GM12891 (cell line): Measurements from ENCODE around the gene USP7.

ENCODE experiments used
- DNase-seq: peaks from one replicate; pipeline ENCODE4 v3.0.0; 2011; ENCODE audit warnings: low spot score; ENCODE audit not compliant: insufficient read length
- FAIRE-seq: peaks from 2 replicates; lab custom pipeline; 2011; peaks lifted over from hg19 to GRCh38; lab: Jason Lieb, UNC
- PAX5 ChIP-seq: IDR thresholded peaks from 2 replicates; pipeline ENCODE4 v1.6.1; 2011; ENCODE audit warnings: low read length, moderate library complexity, mild to moderate bottlenecking; ENCODE audit not compliant: insufficient read depth, severe bottlenecking
- POLR2A ChIP-seq: IDR thresholded peaks from 2 replicates; pipeline ENCODE4 v1.6.1; 2011; ENCODE audit warnings: low read depth, low read length, control low read depth
- POLR2AphosphoS5 ChIP-seq: IDR thresholded peaks from 2 replicates; pipeline ENCODE4 v1.6.1; 2011; ENCODE audit warnings: low read depth, low read length, control low read depth
- POU2F2 ChIP-seq: IDR thresholded peaks from 2 replicates; pipeline ENCODE4 v1.6.1; 2011; ENCODE audit warnings: low read depth, mild to moderate bottlenecking, control low read depth, low read length, moderate library complexity
- SPI1 ChIP-seq: IDR thresholded peaks from 2 replicates; pipeline ENCODE4 v1.6.1; 2011; ENCODE audit warnings: low read depth, low read length, control low read depth
- TAF1 ChIP-seq: IDR thresholded peaks from 2 replicates; pipeline ENCODE4 v1.6.1; 2011; ENCODE audit warnings: low read depth, low read length, control low read depth

The USP7 gene

DNA sequence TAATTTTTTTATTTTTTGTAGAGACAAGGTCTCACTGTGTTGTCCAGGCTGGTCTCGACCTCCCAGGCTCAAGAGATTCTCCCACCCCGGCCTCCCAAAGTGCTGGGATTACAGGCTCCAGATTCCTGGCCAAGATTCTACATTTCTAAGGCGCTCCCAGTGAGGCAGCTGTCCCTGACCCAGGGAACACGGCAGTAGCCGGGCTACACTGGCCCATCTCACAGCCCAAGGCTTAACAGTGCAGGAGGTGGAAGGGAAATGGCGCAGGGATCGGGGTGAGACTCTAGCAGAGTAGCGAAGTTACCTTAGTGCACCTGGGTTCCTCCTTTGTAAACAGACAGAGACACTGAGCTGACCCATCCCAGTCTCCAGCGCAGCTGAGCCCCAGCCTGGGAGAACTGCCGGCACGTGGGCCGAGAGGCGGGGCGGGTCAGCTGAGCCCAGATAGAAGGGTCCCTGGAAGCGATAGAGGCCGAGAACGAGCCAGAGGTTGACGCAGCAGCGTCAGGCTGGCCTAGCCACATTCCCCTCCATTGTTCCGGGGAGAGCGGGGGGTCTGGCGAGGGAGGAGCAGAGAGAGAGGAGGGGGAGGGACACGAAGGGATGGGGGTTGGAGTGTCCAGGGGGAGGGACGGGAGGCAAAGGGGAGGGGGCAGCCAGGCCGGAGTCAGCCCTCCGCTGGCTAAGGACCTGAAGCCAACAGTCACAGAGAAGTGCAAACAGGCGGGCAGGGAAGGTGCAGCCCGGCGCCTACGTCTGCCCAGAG lies 97.4 kb downstream of the USP7 start:
- no peak for TF ChIP-seq TAF1
- no peak for TF ChIP-seq POLR2A
- no peak for TF ChIP-seq POLR2AphosphoS5
- no peak for TF ChIP-seq POU2F2
- TF ChIP-seq SPI1: no peak
- no peak for TF ChIP-seq PAX5

DNA sequence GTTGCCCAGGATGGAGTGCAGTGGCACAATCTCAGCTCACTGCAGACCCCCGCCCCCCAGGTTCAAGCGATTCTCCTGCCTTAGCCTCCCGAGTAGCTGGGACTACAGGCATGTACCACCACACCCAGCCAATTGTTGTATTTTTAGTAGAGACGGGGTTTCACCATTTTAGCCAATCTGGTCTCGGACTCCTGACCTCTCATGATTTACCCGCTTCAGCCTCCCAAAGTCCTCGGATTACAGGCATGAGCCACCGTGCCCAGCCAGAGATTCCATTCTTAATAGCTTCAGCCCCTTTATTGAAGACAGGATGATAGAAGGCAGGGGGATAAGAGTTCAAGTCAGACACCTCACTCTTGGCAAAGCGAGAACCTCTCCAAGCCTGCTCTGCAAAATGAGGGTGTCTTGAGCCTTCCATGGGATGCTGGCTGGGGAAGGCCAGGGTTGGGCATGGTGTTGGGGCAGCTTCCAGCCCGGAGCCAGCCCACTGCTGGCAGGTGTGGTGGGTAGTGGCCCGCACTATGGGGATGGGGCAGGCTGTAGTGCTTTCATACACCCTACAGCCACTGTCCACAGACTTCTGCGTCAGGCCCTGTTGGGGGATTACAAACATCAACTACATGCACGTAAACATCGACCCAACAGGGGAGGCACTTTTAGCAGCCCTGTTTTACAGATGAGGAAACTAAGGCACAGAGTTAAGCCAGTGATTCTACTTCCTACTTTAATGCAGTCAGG lies 98.4 kb downstream of the USP7 start:
- DNase-seq (no peak), FAIRE-seq (no peak)
- TF ChIP-seq POLR2AphosphoS5 (no peak), PAX5 (no peak), POU2F2 (no peak), SPI1 (no peak), TAF1 (no peak)

More for the DNA sequence above, 97.4 kb downstream of the USP7 start:
- FAIRE-seq (no peak), DNase-seq (no peak)

DNA sequence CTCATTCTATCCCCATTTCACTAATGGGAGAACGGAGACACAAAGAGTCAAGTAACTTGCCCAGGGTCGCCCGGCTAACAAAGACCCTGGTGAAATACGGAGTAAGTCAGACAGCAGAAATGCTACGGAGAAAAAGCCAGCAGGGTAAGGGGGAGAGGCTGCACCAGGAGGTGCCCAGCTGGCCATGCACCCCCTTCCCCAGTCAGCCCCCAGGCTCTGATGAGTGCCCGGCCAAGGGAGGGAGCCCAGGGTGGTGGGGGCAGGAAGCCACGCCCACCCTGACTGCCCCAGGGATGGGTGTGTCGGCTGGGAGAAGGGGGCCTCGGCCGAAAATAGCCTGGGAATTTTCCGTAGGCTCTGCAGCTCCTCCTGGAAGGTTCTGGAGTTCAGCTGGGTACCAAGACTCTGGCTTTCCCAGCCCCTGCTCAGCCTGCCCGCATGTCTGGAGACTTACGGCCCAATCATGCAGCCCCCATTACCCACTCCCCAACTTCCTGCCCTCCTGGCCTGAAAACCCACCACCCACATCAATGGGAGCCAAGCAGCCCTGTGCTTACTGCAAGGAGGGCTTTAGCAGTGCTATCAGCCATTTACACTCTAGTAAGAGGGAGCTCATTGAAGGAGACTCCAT lies 99.1 kb downstream of the USP7 start:
- no peak for FAIRE-seq
- TF ChIP-seq POU2F2 (no peak), TAF1 (no peak), SPI1 (no peak), POLR2A (no peak), PAX5 (no peak), POLR2AphosphoS5 (no peak)
- no peak for DNase-seq

DNA sequence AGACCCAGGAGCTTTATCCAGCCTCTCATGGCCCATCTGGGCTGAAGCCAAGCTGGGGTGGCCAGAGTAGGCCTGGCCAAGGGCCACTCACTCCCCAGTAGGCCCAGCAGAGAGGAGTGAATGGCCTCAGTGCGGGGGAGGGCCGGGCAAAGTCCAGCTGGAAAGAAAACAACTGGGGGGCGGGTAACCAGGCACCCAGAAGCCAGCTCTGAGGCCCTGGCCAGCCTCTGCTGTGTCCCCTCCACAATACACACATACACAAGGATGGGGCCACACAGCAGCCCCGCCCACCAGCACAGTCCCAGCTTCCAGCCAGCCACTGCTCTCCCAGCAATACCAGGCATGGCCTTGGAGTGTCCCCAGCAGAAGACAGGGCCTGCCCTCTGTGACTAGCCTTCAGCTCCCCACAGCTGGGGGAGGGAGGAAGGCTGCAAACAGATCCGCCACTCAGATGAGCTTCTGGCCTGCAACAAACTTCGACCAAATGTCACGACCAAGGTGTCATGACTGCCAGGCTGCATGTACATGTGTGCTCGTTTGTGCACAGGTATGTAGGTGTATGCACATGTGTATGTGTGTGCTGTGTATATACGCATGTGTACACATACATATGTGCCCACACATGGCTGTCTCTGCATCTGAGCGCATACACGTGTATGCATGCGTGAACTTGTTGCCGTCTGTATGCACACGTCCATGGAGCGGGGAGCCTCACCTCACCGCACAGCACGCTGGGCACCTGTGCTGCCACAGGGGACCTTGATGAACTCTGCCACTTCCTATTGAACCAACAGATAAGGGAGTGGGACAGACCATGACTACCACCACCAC lies 99.9 kb downstream of the USP7 start:
- DNase-seq: no peak
- no peak; the same call in 1 of the 2 replicates for TF ChIP-seq POLR2A
- TF ChIP-seq POLR2AphosphoS5: peak; percentile 50; the same call in 1 of the 2 replicates
- FAIRE-seq: peak; percentile 69

DNA sequence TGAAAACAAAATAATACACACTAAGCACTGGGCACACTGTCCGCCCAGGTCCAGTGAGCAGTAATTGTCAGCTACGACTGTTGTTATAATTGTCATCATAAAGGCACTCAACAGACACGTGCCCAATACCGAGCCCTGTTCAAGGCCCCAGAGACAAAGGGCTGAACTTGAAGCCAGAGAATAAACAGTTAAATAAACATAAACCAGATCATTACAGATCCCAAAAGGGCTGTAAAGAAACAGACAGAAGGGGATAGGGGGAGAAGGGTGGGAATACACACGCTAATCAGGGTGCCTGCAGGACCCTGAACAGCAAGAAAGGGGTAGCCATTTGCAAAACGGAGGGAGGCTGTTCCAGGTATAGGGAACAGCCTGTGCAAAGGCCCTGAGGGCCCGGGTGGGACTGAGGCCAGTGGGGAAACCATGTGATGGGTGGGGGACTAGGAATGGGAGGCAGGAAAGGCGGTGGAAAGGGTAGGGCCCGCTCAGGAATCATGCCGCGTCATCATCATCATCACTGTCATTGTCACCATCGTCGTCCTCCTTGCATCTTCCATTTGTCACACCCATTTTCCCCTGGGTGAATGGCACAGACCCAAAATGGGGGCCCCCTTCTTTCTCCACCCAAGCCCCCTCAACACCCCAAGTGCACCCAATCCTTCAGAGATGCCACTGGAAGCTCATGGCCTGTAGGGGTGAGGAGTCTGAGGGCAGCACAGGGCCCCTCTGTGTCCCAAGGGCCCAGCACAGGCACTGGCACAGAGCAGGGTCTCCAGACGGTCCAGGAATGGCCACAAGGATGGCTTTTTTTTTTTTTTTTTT lies 101.2 kb downstream of the USP7 start:
- no peak for DNase-seq
- FAIRE-seq: no peak
- TF ChIP-seq POLR2AphosphoS5: no peak
- 0 out of 2 replicates have a peak, but pooled peaks have one; percentile 8 for TF ChIP-seq POU2F2
- TF ChIP-seq POLR2A: 0 out of 2 replicates have a peak, but pooled peaks have one; percentile 15

DNA sequence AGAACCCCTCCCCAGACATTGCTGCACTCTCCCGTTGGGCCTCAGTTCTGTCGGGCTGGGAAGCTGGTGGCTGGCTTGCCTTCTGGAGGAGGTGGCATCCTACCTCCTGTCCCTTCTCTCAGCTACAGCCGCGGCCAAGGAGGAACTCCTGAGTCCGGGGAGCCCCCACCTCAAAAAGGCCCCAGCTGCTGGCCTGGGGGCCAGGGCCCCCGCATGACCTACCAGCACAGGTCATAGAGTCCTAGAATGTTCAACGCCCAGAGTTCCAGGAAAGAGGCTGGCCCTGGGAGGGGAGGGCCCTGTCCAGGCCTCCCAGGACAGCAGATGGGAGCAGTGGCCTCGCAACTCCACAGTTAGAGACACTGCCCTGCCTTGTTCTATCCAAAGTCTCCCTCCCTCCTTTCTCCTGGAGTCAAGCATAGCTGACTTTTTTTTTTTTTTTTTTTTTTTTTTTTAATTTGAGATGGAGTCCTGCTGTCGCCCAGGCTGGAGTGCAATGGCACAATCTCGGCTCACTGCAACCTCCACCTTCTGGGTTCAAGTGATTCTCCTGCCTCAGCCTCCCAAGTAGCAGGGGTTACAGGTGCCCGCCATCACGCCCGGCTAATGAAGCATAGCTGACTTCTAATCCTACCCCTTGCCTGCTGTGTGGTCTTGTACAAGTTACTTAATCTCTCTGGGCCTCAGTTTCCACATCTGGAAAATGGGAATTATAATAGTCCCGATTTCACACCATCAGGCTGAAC lies 102.0 kb downstream of the USP7 start:
- TF ChIP-seq POLR2AphosphoS5 (no peak), SPI1 (no peak), POU2F2 (no peak), POLR2A (no peak), TAF1 (no peak), PAX5 (no peak)
- DNase-seq (no peak), FAIRE-seq (no peak)

DNA sequence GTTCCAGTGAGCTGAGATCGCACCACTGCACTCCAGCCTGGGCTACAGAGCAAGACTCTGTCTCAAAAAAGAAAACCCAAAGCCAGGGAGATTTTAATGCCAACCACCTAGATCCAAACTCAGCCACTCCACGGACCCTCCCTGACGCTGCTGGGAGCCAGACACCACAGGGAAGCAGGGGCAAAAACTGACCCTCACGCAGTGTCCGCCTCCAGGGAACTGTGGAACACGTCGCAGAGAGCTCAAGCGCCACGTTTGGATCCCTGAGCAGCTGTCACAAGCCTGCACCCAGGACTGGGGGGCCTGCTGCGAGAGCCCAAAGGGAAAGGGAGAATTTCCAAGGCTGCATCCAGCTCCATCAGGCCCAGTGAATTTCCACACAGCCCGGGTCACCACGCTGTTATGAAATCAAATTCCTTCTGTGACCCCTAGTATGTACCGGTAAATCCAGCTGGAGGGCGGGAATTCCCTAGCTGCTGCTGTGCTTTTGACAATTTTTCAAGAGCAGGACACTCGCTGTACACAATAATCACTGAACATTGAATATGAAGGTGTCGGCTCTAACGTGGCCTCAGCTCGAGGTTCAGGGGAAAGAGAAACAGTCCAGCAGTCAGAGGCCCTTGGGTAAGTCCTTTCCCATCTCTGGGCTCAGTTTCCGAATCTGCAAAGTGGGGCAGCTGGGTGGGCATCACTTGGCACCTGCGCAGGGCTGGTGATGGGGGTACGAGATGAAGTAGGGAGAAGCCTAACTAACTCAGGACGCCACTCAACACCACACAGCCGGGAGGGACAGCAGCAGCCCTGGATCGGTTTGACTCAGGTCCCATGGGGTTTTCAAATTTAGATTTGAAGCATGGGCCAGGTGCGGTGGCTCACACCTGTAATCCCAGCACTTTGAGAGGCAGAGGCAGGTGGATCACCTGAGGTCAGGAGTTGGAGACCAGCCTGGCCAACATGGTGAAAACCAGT lies 103.5 kb downstream of the USP7 start:
- TF ChIP-seq SPI1: no peak
- no peak for TF ChIP-seq POU2F2
- no peak for TF ChIP-seq POLR2A
- TF ChIP-seq POLR2AphosphoS5: no peak
- no peak for TF ChIP-seq TAF1
- TF ChIP-seq PAX5: no peak
- no peak for FAIRE-seq
- DNase-seq: no peak
